GM18870 (cell line): ENCODE data around the gene AGAP5.

Experiments used
- ATAC-seq: cut with Tn5 transposase; IDR thresholded peaks from one replicate; pipeline ENCODE4 v1.9.1; 2021; ENCODE audit warnings: moderate library complexity; ENCODE audit not compliant: unreplicated experiment

AGAP5 gene

DNA sequence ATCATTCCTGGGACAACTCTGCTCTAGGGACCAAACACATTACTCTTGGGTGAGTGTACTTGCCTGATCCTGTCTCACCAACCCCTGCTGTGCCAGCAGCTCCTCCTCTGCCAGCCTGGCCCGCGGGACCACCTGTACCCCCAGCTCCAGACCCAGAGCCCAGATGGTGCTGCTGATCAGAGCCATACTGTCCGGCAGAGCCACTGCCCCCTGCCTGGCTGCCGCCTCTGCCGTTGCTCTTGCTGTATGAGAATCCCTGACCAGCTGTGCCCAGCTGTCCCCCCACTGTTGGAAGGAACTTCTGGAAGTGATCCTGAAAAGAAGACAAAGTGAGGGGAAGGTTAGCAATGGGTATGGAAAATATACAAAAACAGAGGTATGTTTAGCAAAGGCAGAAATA, 63.5 kb downstream of the AGAP5 start:
- ATAC-seq, result no peak

DNA sequence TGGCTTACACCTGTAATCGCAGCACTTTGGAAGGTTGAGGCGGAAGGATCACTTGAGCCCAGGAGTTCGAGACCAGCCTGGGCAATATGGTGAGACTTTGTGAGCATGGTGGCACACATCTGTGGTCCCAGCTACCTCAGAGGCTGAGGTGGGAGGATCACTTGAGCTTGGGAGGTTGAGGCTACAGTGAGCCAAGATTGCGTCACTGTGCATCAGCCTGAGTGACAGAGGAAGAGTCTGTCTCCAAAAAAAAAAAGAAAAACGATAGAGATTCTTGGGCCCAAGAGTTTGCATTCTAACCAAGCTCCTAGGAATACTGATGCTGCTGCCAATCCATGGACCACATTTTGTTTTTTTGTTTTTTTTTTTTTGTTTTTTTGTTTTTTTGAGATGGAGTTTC, 68.7 kb downstream of the AGAP5 start:
- no peak for ATAC-seq

DNA sequence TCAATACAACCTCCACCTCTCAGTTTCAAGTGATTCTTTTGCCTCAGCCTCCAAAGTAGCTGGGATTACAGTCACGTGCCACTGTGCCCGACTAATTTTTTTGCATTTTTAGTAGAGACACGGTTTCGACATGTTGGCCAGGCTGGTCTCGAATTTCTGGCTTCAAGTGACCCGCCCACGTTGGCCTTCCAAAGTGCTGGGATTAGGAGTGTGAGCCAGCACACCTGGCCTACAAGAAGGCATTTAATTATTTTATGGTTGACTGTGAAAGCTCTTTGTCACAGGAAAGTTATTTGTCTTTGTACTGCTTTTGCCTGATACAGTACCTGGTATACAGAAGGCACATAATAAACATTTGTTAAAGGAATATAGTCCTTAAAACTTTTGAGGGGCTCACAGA, 69.5 kb downstream of the AGAP5 start:
- no peak for ATAC-seq

DNA sequence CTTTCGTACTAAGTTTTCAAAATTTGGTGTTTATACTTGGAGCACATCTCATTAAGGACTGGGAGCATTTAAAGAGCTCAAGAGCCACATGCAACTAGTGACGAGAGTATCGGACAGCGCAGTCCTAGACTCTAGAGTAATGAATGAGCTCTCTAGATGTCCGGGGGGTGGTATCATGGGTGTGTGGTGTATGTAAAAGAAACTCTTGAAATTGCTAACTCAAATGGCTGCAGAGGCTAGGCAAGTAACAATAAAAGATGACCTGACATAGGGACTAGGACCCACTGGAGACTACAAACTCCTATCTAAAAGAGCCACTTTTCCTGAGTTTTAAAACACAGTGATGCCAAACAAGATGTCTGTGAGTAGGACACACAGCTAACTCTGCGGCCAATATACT, 70.6 kb downstream of the AGAP5 start:
- ATAC-seq, result no peak

DNA sequence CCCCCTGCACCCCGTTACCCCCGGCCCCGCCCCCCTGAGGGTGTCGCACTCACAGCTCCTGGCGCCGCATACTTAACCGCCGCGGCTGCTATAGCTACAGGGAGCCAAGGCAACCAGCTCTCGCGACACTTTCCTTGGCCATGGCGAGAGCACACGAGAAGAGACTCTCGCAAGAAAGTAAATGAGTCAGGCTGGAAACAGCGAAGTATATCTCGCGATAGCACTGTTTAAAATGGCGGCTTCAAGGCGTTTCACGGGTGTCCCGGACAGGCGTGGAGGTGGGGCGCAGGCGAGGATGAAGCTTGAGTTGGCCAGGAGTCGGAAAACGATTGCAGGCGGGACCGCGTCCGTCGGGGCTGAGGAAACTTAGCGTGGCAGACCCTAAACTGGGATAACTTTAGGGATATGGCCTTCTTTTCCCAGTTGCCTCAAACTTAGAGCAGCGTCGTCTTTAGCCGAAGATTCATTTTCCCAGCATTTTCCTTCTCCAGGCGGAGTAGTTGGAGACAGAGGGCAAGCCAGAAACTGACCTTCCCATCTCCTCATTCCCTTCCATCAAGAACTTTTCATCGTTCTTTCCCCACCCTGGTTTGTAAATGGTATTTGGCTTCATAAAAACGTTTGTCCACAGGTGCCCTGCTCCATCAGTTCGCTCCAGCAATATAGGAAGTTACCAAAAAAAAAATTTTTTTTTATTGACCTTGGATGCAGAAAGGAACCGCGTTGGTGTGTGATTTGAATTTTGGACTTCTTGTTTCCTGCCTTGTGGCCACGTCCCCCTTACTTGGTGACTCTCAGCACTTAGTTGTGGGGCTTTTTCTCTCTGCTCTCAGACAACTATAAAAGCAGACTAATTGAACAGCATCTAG, 71.8 kb downstream of the AGAP5 start:
- peak; percentile 95 for ATAC-seq

DNA sequence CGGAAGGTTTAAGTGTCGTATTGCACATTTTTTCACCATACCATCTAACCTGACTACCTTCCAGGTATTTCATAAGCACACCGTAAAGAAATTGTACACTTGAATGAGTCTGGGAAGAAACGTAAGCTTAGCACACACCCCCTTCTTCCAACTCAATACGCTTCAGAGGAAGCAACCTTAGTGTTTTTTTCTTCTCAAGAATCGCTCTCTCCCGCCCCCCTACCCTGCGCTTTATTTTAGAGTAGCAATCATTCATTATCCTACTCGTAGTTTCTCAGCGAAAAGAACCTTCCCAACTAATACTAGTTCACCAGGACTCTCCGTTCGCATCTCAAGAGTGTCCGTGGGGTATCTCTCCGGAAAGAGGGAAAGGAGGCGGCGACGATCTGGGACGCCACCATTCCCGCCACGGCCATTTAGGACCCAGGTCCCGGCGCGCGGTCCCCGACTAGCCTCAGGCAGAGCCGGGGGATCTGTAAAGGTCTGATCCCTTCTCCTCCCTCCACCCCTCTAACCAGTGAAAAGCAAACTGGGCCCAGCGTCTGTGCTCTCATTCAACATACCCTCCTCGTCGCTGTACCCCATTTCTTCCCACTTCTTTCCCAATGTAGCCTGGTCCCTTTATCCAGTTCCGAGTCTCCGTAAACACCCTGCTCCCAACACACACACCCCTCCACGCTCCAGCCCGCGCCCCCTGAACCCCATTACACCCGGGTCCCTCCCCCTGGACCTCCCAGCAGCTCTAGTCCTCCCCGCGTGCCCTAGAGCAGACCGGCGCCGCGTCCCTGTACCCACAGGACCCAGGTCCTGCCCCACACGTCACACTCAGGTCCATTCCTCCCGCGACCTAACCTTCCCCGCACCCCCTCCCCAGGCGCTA, 72.7 kb downstream of the AGAP5 start:
- no peak for ATAC-seq
